Colon (tissue), 2 donors: ENCODE results near the gene ARFRP1.
"Not testable (repeated sequence)": the region's sequence is repeated elsewhere in the genome, so short reads cannot be mapped to it uniquely, and the experiment has no call there.

Source experiments
- FAIRE-seq: peaks from 2 replicates; lab custom pipeline; 2012; peaks lifted over from hg19 to GRCh38; lab: Jason Lieb, UNC
- donor health status: control.
- donor health status: control.

ARFRP1 gene

DNA sequence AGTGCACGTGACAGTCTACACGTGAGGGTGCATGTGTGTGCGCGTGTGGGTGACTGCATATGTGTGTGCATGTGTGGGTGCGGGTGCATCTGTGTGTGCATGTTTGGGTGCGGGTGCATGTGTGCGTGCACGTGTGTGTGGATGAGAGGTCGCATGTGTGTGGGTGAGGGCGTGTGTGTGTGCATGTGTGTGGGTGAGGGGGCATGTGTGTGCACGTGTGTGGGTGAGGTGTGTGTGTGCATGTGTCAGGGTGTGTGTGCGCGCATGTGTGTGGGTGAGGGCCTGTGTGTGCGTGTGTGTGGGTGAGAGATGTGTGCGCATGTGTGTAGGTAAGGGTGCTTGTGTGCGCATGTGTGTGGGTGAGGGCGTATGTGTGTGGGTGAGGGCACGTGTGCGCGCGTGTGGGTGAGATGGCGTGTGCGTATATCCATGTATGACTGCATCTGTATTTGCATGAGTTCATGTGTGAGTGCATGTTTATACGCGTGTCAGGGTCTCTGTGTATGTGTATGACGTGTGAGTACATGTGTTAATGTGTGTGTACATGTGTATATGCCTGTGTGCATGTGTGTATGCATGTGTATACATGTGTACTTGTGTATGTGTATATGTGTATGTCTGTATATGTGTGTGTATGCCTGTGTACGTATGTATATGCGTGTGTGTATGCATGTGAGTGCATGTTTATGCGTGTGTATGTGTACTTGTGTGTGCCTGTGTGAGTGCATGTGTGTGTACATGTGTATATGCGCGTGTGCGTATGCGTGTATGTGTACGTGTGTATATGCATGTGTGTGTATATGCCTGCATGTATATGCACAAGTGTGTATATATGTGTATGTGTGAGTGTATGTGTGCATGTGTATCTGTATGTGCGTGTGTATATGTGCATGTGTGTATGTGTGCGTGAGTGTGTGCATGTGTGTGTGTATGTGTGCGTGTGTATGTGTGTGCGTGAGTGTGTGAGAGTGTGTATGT, 24.6 kb upstream of the ARFRP1 start:
- FAIRE-seq, result no peak

DNA sequence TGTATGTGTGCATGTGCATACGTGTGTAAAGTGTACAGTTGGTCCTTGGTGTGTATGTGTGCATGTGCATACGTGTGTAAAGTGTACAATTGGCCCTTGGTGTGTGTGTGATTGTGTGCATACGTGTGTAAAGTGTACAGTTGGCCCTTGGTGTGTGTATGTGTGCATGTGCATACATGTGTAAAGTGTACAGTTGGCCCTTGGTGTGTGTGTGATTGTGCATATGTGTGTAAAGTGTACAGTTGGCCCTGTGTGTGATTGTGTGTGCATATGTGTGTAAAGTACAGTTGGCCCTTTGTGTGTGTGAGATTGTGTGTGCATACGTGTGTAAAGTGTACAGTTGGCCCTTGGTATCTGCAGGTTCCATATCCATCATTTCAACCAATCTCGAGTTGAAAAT, 23.6 kb upstream of the ARFRP1 start:
- FAIRE-seq, result no peak

DNA sequence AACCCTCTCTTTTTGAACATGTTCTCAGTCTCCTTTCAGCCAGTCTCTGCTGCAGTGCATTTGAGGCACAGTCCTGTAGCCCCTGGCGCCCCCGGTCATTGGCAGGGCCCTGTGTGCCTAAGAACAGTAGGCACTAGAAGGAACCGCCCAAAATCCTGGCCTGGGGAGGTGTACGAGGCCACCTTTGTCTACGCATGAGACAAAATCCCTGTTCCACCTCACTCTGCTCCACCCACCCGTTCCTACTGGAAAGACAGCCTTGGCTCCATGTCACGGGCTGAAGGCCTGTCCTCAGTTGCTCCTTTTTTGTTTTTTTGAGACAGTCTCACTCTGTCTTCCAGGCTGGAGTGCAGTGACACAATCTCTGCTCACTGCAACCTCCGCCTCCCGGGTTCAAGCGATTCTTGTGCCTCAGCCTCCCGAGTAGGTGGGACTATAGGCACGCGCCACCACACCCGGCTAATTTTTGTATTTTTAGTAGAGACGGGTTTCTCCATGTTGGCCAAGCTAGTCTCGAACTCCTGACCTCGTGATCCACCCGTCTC, 22.5 kb upstream of the ARFRP1 start:
- FAIRE-seq, result not testable (repeated sequence)

DNA sequence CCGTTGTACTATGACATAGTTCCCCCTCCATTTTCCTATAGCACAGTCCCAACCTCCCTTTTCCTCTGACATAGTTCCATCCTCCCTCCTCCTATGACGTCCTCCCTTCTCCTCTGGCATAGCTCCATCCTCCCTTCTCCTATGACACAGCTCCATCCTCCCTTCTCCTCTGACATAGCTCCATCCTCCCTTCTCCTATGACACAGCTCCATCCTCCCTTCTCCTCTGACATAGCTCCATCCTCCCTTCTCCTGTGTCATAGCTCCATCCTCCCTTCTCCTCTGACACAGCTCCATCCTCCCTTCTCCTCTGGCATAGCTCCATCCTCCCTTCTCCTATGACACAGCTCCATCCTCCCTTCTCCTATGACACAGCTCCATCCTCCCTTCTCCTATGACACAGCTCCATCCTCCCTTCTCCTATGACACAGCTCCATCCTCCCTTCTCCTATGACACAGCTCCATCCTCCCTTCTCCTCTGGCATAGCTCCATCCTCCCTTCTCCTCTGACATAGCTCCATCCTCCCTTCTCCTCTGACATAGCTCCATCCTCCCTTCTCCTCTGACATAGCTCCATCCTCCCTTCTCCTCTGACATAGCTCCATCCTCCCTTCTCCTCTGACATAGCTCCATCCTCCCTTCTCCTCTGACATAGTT, 15.3 kb upstream of the ARFRP1 start:
- FAIRE-seq, result not testable (repeated sequence)

DNA sequence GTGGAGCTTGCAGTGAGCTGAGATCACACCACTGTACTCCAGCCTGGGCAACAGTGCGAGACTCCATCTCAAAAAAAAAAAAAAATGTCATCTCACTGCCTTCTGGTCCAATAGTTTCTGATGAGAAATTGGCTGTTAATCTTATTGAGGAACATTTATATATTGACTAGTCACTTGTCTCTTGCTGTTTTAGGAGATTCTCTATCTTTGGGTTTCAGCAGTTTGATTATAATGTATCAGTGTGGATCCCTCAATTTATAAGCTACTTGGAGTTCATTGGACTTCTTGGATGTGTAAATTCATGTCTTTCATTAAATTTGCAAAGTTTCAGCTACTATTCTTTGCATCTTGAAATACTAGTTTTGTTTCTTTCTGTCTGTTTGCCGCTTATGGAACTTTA, 11.2 kb upstream of the ARFRP1 start:
- FAIRE-seq, result no peak

DNA sequence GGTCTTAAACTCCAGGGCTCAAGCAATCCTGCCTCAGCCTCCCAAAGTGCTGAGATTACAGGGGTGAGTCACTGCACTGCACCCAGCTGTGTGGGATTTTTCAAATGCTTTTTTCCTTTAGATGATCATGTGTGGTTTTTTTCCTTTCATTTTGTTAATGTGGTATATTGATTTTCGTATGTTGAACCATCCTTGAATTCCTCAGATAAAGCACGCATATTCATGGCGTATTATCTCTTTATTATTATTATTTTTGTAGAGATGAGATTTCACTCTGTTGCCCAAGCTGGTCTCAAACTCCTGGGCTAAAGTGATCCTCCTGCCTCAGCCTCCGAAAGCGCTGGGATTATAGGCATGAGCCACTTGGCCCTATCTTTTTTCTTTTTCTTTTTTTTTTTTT, 7.1 kb upstream of the ARFRP1 start:
- FAIRE-seq, result no peak

DNA sequence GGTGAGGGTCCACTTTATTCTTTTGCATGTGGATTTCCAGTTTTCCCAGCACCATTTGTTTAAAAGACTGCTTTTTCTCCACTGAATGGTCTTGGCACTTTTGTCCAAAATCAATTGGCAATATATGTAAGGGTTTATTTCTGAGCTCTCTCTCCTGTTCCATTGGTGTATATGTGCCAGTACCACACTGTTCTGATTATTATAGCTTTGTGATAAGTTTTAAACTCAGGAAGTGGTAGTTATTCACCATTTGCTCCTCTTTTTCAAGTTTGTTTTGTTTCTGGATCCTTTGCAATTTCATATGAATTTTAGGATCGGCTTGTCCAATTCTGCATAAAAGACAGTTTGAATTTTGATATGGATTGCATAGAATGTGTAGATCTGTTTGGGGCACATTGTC, 4.4 kb upstream of the ARFRP1 start:
- no peak for FAIRE-seq

DNA sequence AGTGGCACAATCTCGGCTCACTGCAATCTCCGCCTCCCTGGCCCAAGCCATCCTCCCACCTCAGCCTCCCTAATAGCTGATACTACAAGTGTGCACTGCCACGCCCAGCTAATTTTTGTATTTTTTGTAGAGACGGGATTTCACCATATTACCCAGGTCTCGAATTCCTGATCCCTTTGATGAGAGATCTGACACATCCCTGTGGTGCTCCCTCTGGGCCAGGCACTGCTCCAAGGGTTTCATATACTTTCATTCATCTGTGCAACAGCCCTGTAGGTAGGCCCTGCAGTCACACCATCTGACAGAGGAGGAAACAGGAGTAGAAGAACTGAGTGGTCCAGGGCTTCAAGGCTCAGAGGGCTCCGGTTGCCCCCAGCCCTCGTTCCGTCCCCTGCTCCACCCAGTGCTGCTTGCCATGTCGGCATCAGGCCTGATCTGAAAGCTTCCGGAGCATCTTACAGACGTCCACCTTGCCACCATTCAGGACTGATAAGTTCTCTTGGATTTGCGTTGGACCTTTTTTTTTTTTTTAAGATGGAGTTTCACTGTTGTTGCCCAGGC, 3.4 kb upstream of the ARFRP1 start:
- no peak for FAIRE-seq

DNA sequence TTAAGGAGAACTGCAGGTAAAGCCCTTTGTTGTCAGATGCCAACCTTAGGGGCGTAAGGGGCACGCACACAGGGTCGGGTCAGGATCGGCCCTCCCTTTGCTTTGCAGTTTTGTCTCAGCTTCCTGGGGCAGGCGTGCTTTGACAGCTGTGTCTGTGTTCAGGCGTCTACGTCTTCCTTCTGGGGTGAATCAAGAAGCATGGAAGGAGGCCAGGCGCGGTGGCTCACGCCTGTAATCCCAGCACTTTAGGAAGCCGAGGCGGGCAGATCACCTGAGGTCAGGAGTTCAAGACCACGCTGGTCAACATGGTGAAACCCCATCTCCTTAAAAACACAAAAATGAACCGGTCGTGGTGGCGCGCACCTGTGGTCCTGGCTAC, 1.4 kb upstream of the ARFRP1 start:
- FAIRE-seq, result no peak

DNA sequence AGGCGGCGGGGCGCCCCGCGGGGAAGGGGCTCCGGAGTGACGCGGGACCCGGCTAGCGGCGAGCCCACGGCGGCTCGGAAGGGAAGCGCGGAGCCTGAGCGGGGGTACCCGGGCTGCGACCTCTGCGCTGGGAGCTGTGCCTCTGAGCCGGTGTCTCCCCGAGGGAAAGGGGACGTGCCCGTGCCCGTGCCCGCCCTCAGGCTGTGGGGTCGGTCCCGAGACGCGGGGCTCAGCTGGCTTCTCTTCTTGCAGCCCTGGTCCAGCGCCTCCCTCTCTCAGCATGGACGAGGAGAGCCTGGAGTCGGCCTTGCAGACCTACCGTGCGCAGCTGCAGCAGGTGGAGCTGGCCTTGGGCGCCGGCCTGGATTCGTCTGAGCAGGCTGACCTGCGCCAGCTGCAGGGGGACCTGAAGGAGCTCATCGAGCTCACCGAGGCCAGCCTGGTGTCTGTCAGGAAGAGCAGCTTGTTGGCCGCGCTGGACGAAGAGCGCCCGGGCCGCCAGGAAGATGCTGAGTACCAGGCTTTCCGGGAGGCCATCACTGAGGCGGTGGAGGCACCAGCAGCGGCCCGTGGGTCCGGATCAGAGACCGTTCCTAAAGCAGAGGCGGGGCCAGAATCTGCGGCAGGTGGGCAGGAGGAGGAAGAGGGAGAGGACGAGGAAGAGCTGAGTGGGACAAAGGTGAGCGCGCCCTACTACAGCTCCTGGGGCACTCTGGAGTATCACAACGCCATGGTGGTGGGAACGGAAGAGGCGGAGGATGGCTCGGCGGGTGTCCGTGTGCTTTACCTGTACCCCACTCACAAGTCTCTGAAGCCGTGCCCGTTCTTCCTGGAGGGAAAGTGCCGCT, 749 bp upstream of the ARFRP1 start:
- FAIRE-seq, result no peak

DNA sequence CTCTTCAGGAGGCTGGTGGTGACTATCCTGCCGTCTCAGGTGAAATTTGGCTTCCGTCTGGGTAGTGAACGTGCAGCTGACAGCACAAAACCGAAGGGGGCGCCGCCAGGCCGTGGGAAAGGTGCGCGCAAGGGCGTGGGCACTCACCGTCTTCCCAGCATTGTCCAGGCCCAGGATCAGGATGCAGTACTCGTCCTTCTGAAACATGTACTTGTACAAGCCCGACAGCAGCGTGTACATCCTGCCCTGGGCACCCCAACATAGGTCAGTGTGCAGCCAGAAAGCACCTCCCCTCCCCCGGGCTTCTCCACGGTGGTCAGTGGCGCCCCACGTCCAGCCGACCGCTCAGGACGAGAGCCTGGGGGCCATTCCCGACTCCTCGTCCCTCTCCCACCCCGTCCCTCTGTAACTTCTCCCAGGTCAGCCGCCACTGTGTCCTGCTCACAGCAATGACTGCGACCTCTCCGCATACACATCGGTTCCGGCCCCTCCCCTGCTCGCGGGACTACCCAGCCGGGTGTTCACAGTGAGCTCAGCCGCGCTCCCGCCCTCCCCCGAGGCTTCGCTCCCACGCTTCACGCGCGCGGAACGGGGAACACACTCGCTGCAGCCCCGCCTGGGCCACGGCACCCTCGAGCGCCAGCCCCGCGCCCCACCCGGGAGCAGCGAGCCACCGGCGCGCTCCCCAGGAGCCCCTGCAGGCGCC, 771 bp downstream of the ARFRP1 start:
- no peak for FAIRE-seq

DNA sequence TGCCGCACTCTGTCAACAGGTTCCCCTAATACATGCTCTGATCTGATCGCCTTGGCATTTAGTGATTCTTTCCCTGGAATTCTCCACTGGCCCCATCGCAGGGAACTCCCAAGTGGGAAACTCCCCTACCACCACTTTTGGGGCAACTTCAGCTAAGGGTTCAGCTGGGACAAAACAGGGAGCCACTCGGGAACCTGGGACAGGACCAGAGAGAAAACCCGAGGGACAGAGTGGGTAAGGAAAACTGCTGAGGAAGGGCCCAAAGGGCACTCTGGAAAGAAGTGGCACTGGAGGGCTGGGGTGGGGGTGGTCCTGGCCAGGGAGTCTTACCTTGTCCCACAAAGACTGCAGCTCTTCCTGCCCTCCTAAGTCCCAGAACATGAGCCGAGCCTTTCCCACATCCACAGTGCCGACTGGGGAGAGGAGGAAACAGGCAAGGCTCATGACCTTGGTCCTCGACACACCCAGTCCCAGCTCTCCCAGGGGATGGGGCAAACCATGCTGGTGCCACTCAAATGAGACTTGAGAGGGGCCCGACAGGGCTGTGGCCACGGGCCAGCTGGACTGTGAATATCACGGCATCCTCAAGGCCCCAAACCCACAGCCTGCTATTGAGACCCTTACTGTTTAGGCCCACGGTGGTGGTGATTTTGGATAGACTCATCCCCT, 1.6 kb downstream of the ARFRP1 start:
- no peak for FAIRE-seq

DNA sequence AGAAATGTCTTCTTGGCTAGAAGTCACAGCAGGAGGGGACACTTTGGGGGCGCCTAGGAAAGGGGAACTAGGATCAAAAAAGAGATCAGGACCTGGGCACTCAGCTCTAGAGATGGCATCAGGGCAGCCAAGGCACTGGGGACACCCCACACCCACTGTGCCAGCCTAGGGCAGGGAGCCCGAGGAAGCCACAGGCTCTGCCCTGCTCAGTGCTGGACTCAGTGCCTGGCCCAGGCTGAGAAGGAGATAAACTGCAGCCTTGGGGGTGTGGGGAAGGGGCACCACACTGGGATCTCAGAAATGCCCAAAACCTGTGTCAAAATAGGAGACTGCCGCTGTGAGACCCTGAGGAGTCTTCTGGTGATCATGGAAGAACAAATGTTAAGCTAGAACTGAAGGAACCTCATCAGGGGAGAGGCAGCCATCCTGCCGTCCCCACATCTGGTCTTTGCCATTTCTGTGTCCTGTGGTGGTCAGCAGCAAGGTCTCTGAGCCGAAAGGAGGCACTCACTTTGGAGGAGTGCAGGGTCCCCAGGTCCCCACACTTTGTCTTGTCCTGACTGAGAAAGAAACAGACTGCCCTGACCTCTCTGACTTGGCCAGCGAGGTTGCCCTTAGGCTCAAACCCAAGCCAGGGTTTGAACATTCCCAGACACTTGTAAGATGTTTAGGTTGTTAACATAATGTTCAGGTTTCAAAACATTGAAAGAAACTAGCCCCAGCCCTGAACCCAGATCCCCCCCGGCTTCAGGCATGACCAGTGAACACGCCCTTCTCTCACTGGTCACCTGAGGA, 2.3 kb downstream of the ARFRP1 start:
- no peak for FAIRE-seq

DNA sequence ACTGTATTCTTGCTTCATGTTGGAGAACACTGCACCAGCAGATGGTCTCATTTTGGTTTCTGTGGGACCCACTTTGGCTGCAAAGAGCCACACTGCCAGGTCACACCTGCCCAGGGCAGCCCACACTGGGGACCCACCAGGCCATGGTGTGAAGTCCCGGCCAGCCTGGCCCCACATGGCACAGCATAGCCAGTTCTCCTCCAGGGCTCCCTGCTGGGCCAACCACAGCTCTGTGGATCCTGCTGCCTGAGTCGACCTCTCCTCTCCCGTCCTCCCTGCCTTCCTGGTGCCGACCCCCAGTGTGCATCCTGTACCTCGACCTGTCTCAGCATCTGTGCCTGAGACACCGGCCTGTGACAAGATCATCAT, 3.0 kb downstream of the ARFRP1 start:
- FAIRE-seq, result no peak

DNA sequence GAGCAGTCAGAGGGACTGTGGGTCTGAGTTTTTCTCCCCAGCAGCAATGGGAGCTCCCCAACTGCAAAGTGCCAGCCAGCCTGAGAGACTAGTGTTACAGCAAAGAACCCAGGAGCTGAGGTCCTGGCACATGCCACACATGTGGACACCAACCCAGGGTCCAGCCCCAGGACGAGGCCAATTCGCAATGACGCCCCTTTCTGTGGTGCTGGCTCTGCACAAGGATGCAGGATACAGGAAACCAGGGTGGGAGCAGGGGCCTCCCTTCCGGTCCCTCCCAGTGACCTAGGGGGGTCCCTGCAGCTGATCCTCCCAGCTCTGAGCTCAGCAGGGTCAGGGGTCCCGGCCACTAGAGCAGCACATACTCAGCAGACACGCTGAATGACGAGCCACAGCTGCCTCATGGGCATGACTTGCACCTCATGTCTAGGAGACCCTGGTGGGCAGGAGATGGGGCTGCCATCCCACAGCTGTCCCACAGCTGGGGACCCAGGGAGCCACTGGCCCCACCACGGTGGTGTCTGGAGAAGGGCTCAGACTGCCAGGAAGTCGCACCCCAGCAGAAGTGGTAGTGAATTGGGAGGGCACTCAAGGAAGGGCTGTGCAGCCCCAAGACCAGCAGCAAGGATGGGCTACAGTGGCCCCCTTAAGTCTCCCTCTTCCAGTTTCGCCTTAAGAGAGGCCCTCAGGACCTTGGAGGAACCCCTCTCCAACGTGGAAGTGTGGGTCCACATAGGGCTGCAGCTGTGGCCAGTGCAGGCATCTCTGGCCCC, 3.6 kb downstream of the ARFRP1 start:
- no peak for FAIRE-seq

DNA sequence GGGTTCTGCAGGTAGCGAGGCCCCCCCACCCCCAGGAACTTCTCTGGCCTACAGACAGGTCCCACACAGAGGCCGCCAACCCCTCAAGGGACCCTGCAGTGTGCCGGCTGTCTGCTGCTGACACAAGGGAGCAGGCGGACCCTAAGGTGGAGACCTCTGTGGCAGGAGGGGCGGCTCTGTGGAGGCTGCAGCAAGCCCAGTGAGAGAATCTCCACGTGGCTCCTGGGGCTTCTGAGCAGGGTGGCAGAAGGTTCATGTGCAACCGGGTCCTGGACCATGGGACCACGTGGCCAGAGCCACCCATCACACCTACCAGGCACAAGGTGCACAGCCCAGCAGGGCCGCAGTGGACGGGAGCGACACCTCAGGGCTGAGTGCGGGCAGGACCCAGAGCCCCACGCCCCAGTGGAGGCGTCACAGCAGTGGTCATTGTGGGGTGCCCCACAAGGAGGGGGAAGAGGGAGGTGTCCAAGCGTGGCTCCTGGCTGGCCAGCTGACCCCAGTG, 4.3 kb downstream of the ARFRP1 start:
- no peak for FAIRE-seq

DNA sequence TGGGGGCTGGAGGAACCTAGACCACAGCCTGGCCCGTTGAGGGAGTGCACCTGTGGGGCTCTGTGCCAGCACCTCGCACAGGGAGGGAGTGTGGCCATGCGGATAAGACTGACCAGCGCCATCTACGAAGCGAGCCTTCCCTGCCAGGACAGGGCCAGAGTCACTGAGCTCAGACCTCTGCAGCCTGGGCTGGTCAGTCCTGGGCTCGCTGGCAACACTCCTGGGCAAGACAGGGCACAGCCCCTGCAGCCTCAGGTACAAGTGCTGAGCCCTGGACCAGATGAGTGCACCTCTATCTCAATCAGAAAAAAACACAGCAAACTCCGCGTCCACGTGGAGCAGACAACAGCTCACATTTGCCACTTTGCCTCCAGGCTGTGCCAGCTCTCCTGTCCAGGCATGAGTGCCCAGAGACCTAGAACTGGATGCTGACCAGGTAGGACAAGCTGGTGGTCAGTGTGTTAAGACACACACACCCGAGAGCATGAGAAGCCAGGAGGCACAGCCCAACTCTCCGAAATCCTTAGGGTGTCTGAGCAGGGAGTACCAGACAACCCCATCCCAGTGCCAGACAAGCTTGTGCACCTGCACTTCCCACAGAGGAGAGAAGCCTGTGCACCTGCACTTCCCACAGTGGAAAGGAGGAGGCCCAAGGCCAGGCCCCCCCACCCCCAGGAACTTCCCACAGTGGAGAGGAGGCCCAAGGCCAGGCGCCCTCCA, 4.9 kb downstream of the ARFRP1 start:
- no peak for FAIRE-seq

DNA sequence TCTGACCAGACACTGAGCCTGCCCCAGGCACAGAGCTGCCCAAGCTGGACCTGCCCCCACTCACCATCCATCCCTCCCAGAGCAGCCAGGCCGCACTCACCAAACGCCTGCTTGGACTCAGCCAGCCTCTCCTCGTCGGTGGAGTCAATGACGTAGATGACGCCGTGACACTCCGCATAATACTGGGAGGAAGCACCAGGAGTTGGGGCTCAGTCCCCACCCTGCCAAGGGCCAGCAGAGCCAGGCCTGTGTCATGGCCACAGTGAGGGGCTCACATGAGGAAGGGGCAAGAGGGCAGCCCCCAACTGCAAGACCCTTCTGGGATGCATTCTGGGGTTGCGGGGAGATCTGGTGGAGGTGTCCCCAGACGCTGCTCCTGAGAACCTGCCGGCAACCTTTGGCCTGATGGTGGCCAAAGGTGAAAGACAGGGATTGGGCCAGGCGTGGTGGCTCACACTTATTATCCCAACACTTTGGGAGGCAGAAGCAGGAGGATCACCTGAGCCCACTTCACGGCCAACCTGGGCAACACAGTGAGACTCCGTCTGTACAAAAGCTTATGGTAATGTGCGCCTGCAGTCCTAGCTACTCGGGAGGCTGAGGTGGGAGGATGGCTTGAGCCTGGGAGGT, 5.6 kb downstream of the ARFRP1 start:
- no peak for FAIRE-seq
